ENCODE measurements around the gene DAB2IP.

DAB2IP gene

DNA sequence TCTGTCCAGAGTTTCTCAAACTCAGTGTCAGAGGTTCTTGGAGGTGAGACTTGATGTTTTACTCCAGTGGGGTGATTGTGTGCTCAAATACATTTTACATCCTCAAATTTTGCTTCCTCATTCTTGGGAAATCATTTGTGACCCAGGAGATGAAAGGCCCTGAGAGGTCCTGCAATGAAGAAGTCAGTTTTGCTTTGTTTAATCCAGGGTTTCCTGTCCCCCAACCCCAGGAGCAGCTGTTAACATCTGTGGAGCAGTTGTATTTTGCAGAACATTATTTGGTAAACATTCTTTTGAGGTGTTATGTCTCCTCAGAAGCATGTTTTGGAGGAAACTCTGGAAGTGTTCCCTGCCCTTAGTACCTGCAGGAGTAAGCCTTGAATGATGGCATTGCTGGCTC, 59.8 kb downstream of the DAB2IP start:
- TF ChIP-seq, protein P1, sequence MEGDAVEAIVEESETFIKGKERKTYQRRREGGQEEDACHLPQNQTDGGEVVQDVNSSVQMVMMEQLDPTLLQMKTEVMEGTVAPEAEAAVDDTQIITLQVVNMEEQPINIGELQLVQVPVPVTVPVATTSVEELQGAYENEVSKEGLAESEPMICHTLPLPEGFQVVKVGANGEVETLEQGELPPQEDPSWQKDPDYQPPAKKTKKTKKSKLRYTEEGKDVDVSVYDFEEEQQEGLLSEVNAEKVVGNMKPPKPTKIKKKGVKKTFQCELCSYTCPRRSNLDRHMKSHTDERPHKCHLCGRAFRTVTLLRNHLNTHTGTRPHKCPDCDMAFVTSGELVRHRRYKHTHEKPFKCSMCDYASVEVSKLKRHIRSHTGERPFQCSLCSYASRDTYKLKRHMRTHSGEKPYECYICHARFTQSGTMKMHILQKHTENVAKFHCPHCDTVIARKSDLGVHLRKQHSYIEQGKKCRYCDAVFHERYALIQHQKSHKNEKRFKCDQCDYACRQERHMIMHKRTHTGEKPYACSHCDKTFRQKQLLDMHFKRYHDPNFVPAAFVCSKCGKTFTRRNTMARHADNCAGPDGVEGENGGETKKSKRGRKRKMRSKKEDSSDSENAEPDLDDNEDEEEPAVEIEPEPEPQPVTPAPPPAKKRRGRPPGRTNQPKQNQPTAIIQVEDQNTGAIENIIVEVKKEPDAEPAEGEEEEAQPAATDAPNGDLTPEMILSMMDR (IDR thresholded peaks at IDR 0.05; ENCODE audit: low read depth, low read length) = no peak
- no peak overlapping the region for H3K4me3 ChIP-seq (ENCODE audit: low read depth, low read length)

DNA sequence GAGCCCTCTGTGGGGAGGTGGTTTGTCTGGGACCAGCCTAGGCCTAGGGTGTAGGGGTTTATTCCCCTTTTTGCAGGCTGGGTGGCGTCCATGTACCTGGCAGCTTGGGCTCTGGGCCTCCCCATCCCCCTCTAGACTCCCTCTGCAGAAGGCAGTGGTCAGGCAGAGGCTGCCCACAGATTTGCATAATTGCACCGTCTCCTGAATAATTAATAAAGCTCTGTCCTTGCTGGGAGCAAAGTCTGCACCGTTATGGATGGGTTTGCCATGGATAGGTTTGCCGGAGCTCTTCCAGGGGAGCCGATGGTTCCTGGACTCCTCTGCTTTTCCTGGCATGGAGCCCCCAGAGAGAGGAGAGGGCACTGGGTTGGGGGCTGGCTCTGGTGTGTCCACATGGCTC, 60.4 kb downstream of the DAB2IP start:
- TF ChIP-seq, protein P1 (IDR thresholded peaks at IDR 0.05; ENCODE audit: low read depth, low read length) = no peak
- H3K4me3 ChIP-seq (ENCODE audit: low read depth, low read length) = no peak overlapping the region

DNA sequence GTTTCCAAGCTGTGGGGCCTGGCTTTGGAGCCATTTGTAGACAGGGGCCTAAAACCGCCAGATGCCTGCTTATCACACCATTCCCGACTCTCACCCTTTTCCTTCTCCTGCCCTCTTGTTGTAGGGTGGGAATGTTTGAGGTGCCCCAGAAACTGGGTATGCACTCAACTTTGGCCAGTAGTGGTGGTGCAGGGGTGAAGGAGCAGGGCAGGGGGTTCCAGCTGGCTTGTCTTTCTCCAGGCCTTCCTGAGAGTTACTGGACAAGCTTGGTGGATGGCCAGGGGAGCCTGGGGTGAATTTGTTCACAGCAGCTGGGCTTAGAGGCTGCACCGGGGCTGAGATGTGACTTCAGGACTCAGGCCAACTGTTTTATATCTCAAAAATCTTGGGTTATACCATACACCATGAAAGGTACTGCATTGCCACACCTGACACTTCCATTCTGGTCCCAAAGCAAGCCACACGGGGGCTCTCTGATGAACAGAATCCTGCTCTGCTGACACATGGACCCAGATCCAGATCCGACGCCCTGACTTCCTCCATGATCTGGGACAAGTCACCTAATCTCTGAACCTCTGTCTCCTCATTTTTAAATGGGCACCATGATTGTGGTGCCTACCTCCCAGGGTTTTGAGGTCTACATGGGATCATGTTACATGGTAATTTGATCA, 62.1 kb downstream of the DAB2IP start:
- TF ChIP-seq, protein P1 (IDR thresholded peaks at IDR 0.05; ENCODE audit: low read depth, low read length) = no peak
- H3K4me3 ChIP-seq (ENCODE audit: low read depth, low read length) = no peak overlapping the region

DNA sequence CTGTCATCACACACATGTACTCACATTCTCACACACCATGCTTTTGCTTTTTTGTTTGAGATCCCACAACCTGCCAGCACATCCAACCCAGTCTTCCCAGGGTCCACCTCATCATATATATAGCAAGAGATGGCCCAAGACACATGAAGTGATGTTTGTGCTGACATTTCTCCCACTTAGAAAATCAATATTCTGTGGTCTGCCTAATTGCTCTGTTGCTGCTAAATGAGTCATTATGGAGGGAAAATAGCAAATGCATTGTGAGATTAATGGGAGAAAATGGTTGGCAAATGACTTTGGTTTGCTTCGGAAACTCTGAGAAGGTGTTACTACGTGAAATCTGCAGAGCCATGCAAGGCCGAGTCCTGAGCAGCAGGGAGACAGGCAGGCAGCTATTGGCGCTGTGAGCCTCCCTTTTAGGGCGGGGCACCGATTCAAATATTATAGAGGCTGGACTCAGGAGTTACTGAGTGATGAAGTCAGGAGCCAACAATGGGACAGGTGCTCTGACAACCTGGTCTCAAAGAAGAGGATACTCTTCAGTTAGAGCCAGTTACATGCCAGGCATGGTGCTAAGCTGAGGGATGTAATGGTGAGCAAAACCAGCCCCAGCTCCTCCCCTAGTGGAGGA, 62.8 kb downstream of the DAB2IP start:
- TF ChIP-seq, protein P1 (IDR thresholded peaks at IDR 0.05; ENCODE audit: low read depth, low read length) = no peak
- H3K4me3 ChIP-seq (ENCODE audit: low read depth, low read length) = no peak overlapping the region

DNA sequence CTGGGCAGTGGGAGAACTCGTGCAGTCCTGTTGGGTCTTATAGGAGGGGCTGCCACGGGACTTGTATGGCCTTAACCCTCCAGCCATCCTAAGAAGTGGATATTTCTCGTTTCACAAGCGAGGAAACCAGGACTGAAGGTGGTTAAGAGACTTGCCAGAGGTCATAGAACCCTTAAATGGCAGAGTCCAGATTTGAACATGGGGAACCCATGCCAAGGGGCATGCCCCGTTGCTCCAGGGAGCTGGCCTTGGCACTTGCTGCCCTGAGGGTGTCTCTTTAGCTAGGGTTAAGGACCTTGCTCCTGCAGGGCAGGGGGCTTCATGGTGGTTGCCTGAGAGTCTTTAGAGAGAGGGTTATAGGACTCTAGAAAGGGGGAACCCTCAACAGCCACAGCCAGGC, 63.4 kb downstream of the DAB2IP start:
- no peak overlapping the region for H3K4me3 ChIP-seq (ENCODE audit: low read depth, low read length)

DNA sequence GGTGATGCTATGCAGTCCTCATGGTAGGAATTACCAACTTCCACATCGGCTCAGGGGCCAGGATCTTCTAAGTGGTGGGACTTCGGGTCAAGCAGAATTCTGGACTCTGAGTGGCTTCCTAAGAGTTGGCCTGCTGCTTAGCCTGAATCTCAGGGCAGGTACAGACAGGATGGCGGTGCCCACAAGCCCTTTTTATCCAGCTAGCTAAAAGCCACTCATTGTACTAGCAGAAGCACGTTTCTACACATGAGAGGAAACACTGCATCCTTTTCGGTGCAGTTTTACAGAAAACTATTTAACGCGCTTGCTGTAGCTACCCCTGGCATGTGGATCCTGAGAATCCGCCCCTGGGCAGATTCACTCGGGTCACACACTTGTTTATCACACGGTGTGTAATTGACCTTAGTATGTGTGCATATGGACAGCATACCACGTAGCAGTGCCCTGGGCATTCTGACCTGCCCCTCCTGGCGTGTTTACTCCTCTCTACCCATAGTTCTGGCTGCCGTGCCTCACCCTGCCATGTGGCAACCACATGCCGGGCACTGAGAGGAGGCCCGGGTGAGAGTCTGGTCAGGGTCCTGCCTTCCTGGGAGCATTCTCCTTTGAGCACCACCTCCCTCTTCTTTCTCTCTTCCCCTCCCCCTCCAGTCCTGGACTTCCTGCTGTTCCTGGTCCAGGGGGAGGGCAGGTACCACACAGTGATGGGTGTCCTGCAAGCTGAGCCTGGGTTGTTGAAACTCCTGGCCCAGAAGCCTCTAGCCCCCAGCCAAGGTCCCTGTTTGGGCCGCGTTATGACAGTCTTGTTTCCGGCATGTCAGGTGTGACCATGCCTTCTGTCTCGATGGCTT, 65.9 kb downstream of the DAB2IP start:
- H3K4me3 ChIP-seq (ENCODE audit: low read depth, low read length) = no peak overlapping the region
- TF ChIP-seq, protein P1 (IDR thresholded peaks at IDR 0.05; ENCODE audit: low read depth, low read length) = no peak

More for the DNA sequence above, 63.4 kb downstream of the DAB2IP start:
- TF ChIP-seq, protein P1 (IDR thresholded peaks at IDR 0.05; ENCODE audit: low read depth, low read length) = no peak

DNA sequence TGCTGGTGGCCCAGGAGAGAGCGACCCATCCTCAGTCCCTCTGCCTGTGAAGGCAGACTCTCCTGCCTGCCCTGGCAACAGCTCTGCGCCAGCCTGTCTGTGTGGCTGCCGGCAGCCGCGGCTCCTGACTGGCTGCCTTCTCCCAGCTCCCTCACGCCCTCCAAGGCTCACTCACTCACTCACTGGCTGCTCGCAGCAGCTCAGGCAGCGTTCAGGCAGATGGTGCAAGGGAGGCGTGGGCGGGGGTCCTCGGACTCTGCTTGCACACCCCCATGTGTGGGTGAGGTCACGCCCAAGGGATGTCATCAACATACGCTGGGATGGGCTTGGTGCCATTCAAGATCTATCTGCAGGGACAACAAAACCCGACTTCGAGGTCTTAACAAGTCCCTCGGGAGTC, 66.7 kb downstream of the DAB2IP start:
- TF ChIP-seq, protein P1 (IDR thresholded peaks at IDR 0.05; ENCODE audit: low read depth, low read length) = no peak
- H3K4me3 ChIP-seq (ENCODE audit: low read depth, low read length) = no peak overlapping the region

Measured in WI38 (cell line).